CD4-positive, alpha-beta T cell treated with Interleukin-12 subunit alpha and Interleukin-12 subunit beta, for 1 hour (primary cell): ENCODE results near the gene KIAA0753.

Experiments
- DNase-seq: peaks from one replicate; pipeline ENCODE4 v3.0.0-alpha.2; 2020

KIAA0753 gene

GRCh38 chr17:6640536-6641246, at the start of gene KIAA0753, which contains the start of gene TXNDC17:
KIAA0753 (minus strand) TSS chr17:6640711; CDS start chr17:6635103, 5,608 bp downstream.
TXNDC17 (plus strand) TSS chr17:6641060; CDS start chr17:6641083, 23 bp downstream.
- peak; percentile 91 for DNase-seq

GRCh38 chr17:6688944-6689343, 48.4 kb upstream of the KIAA0753 start:
- DNase-seq, result no peak

GRCh38 chr17:6686026-6686425, 45.5 kb upstream of the KIAA0753 start:
- no peak for DNase-seq

- DNase-seq, result no peak
Observed at GRCh38 chr17:6684881-6685767, 44.6 kb upstream of the KIAA0753 start.

- no peak for DNase-seq
Observed at GRCh38 chr17:6684460-6684783, 43.9 kb upstream of the KIAA0753 start.

- DNase-seq, result no peak
Observed at GRCh38 chr17:6683730-6684459, 43.4 kb upstream of the KIAA0753 start.

- no peak for DNase-seq
Observed at GRCh38 chr17:6683081-6683684, 42.7 kb upstream of the KIAA0753 start.

DNA sequence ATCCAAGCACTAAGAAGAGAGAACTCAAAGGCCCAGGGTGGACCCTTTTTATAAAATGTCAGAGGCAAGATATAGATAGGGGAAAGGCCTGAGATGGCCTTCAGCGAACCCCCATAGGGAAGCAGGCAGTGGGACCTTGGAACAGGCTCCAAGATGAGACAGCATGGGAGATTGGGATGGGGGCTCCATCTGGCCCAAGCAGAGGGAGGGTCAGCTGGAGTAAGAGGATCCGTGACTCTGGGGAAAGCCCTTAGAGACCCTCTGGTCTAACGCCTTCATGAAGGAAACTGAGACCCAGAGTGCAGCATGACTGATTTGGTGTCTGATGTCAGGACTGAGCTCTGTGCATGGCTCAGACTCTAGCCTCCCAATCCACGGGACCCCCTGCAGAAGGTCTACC, 41.8 kb upstream of the KIAA0753 start:
- DNase-seq, result no peak

DNA sequence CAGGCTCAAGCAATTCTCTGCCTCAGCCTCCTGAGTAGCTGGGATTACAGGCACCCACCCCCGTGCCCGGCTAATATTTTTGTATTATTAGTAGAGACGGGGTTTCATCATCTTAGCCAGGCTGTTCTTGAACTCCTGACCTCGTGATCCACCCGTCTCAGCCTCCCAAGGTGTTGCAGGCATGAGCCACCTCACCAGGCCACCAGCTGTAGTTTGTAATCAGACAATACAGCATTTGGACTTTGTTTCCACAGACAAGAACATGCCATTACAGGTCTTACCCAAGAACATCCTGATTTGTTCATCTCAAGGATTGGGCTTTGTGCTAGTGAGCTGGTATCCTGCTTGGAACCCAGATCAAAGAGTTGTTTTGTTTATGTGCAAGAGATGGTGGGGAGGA, 41.2 kb upstream of the KIAA0753 start:
- DNase-seq, result no peak

GRCh38 chr17:6681176-6681575, 40.7 kb upstream of the KIAA0753 start:
- DNase-seq, result no peak

DNA sequence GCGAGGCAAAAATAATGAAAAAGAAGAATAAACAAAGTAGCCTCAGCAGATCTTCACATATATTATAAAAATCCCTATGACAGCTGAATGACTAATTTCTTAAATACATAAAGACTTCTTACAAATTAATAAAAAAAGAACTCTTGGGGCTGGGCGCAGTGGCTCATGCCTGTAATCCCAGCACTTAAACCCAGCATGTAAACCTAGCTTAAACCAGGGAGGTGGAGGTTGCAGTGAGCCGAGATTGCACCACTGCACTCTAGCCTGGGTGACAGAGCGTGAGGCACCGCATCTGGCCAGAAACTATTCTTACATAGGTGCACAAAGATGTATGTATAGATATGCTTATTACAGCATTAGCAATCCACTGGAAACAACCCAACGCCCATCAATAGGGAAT, 38.7 kb upstream of the KIAA0753 start:
- DNase-seq, result no peak

GRCh38 chr17:6677946-6678345, 37.4 kb upstream of the KIAA0753 start:
- no peak for DNase-seq

- no peak for DNase-seq
Observed at GRCh38 chr17:6677158-6677831, 36.8 kb upstream of the KIAA0753 start.

DNA sequence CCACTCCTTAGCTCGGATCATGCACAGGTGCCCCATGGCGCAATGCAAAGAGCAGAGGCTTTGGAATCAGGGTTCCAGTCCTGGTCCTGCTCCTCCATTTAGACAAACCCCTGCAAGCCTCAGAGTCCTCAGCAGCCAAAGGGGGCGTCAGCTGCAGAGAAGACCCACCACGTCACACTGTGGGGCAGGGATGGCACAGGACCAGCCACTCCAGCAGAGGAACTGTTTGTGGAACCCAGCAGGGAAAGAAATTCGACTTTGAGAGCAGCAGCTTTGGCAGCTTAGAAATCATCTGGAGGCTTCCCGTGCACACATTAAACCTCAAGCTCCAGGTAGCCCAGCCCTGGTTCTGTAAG, 36.3 kb upstream of the KIAA0753 start:
- no peak for DNase-seq

DNA sequence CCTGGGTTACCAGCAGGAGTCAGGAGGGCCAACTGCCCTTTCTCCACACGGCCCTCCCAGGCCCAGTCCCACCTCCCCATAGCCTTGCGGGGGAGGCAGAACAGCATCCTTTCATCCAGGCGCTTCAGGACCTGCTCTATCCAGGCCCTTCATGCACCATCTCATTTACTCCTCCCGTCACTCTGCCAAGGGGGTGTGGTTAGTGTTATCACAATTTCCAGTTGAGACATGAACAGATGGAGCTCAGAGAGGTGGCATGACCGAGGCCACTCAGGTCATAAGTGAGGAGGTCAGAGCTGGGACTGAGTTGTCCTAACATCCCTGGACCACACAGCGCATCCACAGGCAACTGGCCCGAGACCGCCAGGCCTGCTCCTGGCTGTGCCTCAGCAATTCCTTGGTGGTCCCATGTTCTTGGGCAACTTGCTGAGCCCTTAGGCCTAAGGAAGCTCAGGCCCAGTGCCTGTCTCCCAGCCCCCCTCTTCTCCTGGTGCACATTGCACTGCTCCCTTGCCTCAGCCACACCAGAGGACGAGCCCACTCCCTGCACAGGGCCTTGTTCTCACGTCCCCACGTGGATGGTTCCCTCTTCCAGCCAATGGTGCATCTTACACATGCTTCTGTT, 34.8 kb upstream of the KIAA0753 start:
- DNase-seq, result no peak

- DNase-seq, result no peak
Observed at GRCh38 chr17:6674586-6674985, 34.1 kb upstream of the KIAA0753 start.

- no peak for DNase-seq
Observed at GRCh38 chr17:6671431-6671830, 30.9 kb upstream of the KIAA0753 start.

GRCh38 chr17:6670999-6671398, 30.5 kb upstream of the KIAA0753 start:
- no peak for DNase-seq

GRCh38 chr17:6670571-6670970, 30.1 kb upstream of the KIAA0753 start:
- no peak for DNase-seq

- no peak for DNase-seq
Observed at GRCh38 chr17:6669479-6670212, 29.1 kb upstream of the KIAA0753 start.

GRCh38 chr17:6668727-6669425, 28.4 kb upstream of the KIAA0753 start:
- no peak for DNase-seq
